Osteocyte (in vitro differentiated cells): ENCODE measurements around the gene GNAI1. TPM values are rescaled to one million over a fixed set of nuclear protein-coding genes. Genes with fewer than 3 reads are reported as not detected.

Source experiments
- DNase-seq: peaks from one replicate; pipeline ENCODE4 v3.0.0; 2021; ENCODE audit warnings: mixed read lengths; ENCODE audit not compliant: unreplicated experiment; ENCODE audit errors: extremely low spot score
- H3K27ac Mint-ChIP-seq: one replicate; pipeline ENCODE4 v1.8.0; 2021; ENCODE audit warnings: mild to moderate bottlenecking, mixed read lengths; ENCODE audit not compliant: unreplicated experiment
- H3K27me3 Mint-ChIP-seq: one replicate; pipeline ENCODE4 v1.8.0; 2021; ENCODE audit warnings: mixed read lengths; ENCODE audit not compliant: unreplicated experiment
- H3K36me3 Mint-ChIP-seq: one replicate; pipeline ENCODE4 v1.8.0; 2021; ENCODE audit warnings: mixed read lengths; ENCODE audit not compliant: unreplicated experiment
- H3K4me1 Mint-ChIP-seq: one replicate; pipeline ENCODE4 v1.8.0; 2021; ENCODE audit warnings: mixed read lengths; ENCODE audit not compliant: unreplicated experiment
- H3K4me3 Mint-ChIP-seq: one replicate; pipeline ENCODE4 v1.8.0; 2021; ENCODE audit warnings: mild to moderate bottlenecking, moderate library complexity, mixed read lengths; ENCODE audit not compliant: unreplicated experiment
- H3K9me3 Mint-ChIP-seq: one replicate; pipeline ENCODE4 v1.8.0; 2021; ENCODE audit warnings: mixed read lengths; ENCODE audit not compliant: unreplicated experiment
- CTCF ChIP-seq: fragments of 200-600 bp; sonication (generic); IDR thresholded peaks from 2 replicates; pipeline ENCODE4 v1.5.0; 2021; ENCODE audit warnings: antibody characterized with exemption, mild to moderate bottlenecking, moderate library complexity
- total RNA-seq: library from RNA; stranded (reverse); gene quantifications from 2 replicates; pipeline ENCODE4 v1.2.1, GENCODE V29; 2021

Gene GNAI1
- total RNA-seq, 1 donor from 2014 or later, result 44.4 TPM

DNA sequence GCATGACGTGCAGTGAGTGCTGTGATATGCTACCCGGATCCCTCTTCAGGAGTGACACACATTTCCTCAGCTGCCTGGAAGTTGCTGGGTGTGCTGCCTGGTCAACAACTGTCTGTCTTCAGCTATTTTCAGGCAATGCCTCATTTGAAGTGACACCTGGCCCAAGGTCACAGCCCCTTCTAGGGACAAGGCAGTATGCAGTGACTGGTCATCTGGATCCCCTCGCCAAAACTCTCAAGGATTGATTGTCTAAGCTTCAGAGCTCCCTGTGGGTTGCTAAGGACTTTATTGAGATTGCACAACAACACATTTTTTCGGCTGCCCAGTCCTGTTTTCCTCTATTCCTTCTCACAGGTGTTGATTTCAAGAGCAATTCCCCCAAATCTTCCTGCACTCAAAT is 108.8 kb downstream of the GNAI1 start:
- Mint-ChIP-seq H3K4me1 (peaks cover 22% of the 10 kb centered on the region), H3K4me3 (no peak overlapping the region), H3K36me3 (no peaks in the 10 kb centered on the region), H3K27me3 (no peaks in the 10 kb centered on the region), H3K9me3 (no peaks in the 10 kb centered on the region), H3K27ac (no peak overlapping the region)
- DNase-seq, result no peak
- TF ChIP-seq CTCF, result no peak

- Mint-ChIP-seq H3K4me1 (peaks cover 22% of the 10 kb centered on the region), H3K27me3 (no peaks in the 10 kb centered on the region), H3K36me3 (no peaks in the 10 kb centered on the region), H3K27ac (peak overlapping the region; percentile 65), H3K4me3 (no peak overlapping the region), H3K9me3 (no peaks in the 10 kb centered on the region)
- no peak for DNase-seq
- TF ChIP-seq CTCF, result no peak
Observed at GRCh38 chr7:80244206-80244916, 109.7 kb downstream of the GNAI1 start.

- no peak for DNase-seq
- Mint-ChIP-seq H3K9me3 (no peaks in the 10 kb centered on the region), H3K4me1 (peaks cover 4% of the 10 kb centered on the region), H3K27ac (no peak overlapping the region), H3K36me3 (no peaks in the 10 kb centered on the region), H3K27me3 (no peaks in the 10 kb centered on the region), H3K4me3 (no peak overlapping the region)
- TF ChIP-seq CTCF, result no peak
Observed at GRCh38 chr7:80247144-80247543, 112.5 kb downstream of the GNAI1 start.

DNA sequence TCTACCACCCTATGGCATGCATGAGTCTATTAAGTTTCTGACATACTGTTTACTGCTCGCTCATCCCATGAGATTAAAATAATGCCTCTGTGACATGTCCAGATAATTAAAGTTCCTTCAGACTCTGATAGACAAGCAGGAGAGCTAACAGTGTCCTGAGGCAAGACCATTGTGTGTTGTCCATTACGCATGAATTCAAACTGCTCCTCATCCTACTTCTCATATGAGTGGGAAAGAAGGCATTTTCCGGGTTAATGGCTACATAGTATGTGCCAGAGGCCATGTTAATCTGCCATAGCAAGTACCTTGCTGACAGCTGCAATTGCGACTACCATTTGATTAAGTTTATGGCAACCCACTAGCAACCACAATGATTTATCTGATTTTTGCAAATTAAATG is 113.3 kb downstream of the GNAI1 start:
- Mint-ChIP-seq H3K27me3 (no peaks in the 10 kb centered on the region), H3K4me3 (no peak overlapping the region), H3K36me3 (no peaks in the 10 kb centered on the region), H3K9me3 (no peaks in the 10 kb centered on the region), H3K4me1 (peaks cover 4% of the 10 kb centered on the region), H3K27ac (no peak overlapping the region)
- DNase-seq, result no peak
- no peak for TF ChIP-seq CTCF

GRCh38 chr7:80249184-80249583 is 114.6 kb downstream of the GNAI1 start:
- no peak overlapping the region for H3K27ac Mint-ChIP-seq
- no peaks in the 10 kb centered on the region for H3K27me3 Mint-ChIP-seq
- no peak for TF ChIP-seq CTCF
- no peak overlapping the region for H3K4me3 Mint-ChIP-seq
- no peak for DNase-seq
- H3K9me3 Mint-ChIP-seq, result no peaks in the 10 kb centered on the region
- peaks cover 9% of the 10 kb centered on the region for H3K4me1 Mint-ChIP-seq
- no peaks in the 10 kb centered on the region for H3K36me3 Mint-ChIP-seq
